ENCODE data around the gene SIRPG. TPM values are rescaled to one million over a fixed set of nuclear protein-coding genes. Genes with fewer than 3 reads are reported as not detected.

The SIRPG gene
- total and polyA plus RNA-seq, 10 of the 15 experiments (the other 5 are each of a cell fraction or from before 2014, with no cell fraction given), result 1.1 to 13.0 (median 4.1) TPM

DNA sequence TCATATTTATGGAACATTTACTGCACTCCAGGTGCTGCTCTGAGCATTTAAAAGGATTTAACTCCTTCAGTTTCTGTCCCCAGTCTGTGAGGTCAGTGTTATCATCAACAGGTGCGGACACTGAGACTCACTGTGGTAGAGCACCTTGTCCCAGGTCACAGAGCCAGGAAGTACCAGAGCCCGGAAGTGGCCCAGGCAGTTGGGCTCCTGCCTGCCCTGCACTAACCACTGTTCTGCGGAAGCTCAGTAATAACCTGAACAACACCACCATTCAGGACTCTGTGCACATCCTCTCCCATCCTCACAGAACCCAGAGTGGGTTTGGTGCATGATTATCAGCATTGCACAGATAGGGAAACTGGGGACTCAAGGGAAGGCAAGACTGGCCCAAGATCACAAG is 16.8 kb upstream of the SIRPG start (continued):
- TF ChIP-seq, protein P1, sequence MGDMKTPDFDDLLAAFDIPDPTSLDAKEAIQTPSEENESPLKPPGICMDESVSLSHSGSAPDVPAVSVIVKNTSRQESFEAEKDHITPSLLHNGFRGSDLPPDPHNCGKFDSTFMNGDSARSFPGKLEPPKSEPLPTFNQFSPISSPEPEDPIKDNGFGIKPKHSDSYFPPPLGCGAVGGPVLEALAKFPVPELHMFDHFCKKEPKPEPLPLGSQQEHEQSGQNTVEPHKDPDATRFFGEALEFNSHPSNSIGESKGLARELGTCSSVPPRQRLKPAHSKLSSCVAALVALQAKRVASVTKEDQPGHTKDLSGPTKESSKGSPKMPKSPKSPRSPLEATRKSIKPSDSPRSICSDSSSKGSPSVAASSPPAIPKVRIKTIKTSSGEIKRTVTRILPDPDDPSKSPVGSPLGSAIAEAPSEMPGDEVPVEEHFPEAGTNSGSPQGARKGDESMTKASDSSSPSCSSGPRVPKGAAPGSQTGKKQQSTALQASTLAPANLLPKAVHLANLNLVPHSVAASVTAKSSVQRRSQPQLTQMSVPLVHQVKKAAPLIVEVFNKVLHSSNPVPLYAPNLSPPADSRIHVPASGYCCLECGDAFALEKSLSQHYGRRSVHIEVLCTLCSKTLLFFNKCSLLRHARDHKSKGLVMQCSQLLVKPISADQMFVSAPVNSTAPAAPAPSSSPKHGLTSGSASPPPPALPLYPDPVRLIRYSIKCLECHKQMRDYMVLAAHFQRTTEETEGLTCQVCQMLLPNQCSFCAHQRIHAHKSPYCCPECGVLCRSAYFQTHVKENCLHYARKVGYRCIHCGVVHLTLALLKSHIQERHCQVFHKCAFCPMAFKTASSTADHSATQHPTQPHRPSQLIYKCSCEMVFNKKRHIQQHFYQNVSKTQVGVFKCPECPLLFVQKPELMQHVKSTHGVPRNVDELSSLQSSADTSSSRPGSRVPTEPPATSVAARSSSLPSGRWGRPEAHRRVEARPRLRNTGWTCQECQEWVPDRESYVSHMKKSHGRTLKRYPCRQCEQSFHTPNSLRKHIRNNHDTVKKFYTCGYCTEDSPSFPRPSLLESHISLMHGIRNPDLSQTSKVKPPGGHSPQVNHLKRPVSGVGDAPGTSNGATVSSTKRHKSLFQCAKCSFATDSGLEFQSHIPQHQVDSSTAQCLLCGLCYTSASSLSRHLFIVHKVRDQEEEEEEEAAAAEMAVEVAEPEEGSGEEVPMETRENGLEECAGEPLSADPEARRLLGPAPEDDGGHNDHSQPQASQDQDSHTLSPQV (IDR thresholded peaks at IDR 0.05), result no peak
- TF ChIP-seq, protein P2, sequence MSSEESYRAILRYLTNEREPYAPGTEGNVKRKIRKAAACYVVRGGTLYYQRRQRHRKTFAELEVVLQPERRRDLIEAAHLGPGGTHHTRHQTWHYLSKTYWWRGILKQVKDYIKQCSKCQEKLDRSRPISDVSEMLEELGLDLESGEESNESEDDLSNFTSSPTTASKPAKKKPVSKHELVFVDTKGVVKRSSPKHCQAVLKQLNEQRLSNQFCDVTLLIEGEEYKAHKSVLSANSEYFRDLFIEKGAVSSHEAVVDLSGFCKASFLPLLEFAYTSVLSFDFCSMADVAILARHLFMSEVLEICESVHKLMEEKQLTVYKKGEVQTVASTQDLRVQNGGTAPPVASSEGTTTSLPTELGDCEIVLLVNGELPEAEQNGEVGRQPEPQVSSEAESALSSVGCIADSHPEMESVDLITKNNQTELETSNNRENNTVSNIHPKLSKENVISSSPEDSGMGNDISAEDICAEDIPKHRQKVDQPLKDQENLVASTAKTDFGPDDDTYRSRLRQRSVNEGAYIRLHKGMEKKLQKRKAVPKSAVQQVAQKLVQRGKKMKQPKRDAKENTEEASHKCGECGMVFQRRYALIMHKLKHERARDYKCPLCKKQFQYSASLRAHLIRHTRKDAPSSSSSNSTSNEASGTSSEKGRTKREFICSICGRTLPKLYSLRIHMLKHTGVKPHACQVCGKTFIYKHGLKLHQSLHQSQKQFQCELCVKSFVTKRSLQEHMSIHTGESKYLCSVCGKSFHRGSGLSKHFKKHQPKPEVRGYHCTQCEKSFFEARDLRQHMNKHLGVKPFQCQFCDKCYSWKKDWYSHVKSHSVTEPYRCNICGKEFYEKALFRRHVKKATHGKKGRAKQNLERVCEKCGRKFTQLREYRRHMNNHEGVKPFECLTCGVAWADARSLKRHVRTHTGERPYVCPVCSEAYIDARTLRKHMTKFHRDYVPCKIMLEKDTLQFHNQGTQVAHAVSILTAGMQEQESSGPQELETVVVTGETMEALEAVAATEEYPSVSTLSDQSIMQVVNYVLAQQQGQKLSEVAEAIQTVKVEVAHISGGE (CRISPR knock-in tag; IDR thresholded peaks at IDR 0.05), result no peak

DNA sequence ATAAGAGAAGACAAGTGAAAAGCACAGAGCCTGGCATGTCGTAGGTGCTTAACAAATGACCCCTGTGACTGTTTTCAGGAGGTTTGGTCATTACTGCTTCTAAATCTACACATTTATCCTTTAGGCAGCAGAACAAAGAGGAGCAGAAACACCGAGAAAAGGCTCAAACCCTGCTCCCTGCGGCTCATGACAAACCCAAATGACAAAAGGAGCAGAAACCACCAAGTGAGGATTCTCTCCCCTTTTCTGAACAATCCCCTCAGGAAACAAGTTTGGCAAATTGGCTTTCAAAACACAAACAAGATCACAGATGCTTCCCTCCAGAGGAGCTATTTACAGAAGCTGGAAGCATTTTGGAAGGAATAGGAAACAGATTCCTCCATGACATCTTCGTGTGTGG is 15.8 kb upstream of the SIRPG start:
- no peak for TF ChIP-seq RBBP5 (conservative IDR thresholded peaks at IDR 0.05)
- TF ChIP-seq STAT3 (IDR thresholded peaks at IDR 0.05; ENCODE audit: low read depth, low read length), result no peak
- no peak for TF ChIP-seq BMI1 (IDR thresholded peaks at IDR 0.05; ENCODE audit: borderline replicate concordance)
- TF ChIP-seq FOXK2 (IDR thresholded peaks at IDR 0.05), result no peak
- TF ChIP-seq CHD1 (IDR thresholded peaks at IDR 0.05; ENCODE audit: low read depth, low read length), result no peak
- no peak for TF ChIP-seq PAX8 (IDR thresholded peaks at IDR 0.05)
- H3K4me2 ChIP-seq (ENCODE audit: control insufficient read depth, insufficient read depth), result no peak overlapping the region
- H3K9ac ChIP-seq (ENCODE audit: control insufficient read depth, insufficient read depth, low read length), result no peak overlapping the region
- DNase-seq (ENCODE audit: low read depth, low spot score) (no peak), ATAC-seq (no peak), FAIRE-seq (no peak)
- peaks cover 0 to 2% of the 10 kb centered on the region in 2 experiments; a peak in 1 of 4 replicates for H3K27me3 ChIP-seq (replicated peaks in 1 of 2; ENCODE audit: control insufficient read depth in 2 of 2, insufficient read depth in 2 of 2, low read length in 1 of 2)
- intact Hi-C loops (cut with micrococcal nuclease; ENCODE audit: unreplicated experiment), result no loop called here
- no peak overlapping the region for H3K27ac ChIP-seq (ENCODE audit: control insufficient read depth, insufficient read depth)
- no peaks in the 10 kb centered on the region for H3K9me3 ChIP-seq (replicated peaks; ENCODE audit: control insufficient read depth, insufficient read depth, low read length)
- no TSS peak for BruUV-seq (replicated peaks)
- H3K36me3 ChIP-seq (ENCODE audit: control insufficient read depth in 2 of 2, insufficient read depth in 2 of 2, low read length in 1 of 2), result no peaks in the 10 kb centered on the region
- in situ Hi-C loops (cut with MboI), result no loop called here
- no peaks in the 10 kb centered on the region for H4K20me1 ChIP-seq (ENCODE audit: control insufficient read depth, insufficient read depth)
- H3K4me3 ChIP-seq, result no peak overlapping the region
- SMC1A ChIA-PET (ENCODE audit: uncharacterized antibody, unreplicated experiment), result interaction anchor here (1.1 kb wide), 1 partner anchor 14 kb away, joined by 3 read pairs; no protein-coding TSS in a partner anchor
- CTCF ChIA-PET, result interaction anchor here (0.7 kb wide), 1 partner anchor 215 kb away, joined by 3 read pairs; no protein-coding TSS in a partner anchor
- no peaks in the 10 kb centered on the region for H3K79me2 ChIP-seq (ENCODE audit: control insufficient read depth, insufficient read depth, low read length)
- H2AFZ ChIP-seq (ENCODE audit: control insufficient read depth, low read depth, low read length), result no peak overlapping the region
- RAD21 ChIA-PET (ENCODE audit: unreplicated experiment), result no interaction called here
- POLR2A ChIA-PET, result no interaction called here
- 0 out of 2 replicates have a peak, but pooled peaks cover 4% of the 10 kb centered on the region for H3K4me1 ChIP-seq (ENCODE audit: control insufficient read depth, insufficient read depth, low read length)
- WGBS (ENCODE audit: insufficient coverage, insufficient replicate concordance, low lambda C conversion rate, missing lambda C conversion rate), result 12% methylated on average over 4 of the region's 4 CpGs

Measured in GM12878 (cell line).